HAP-1 (cell line): Measurements from ENCODE around the gene PDIA6.
"Not testable (repeated sequence)": the region's sequence is repeated elsewhere in the genome, so short reads cannot be mapped to it uniquely, and the experiment has no call there.

ENCODE experiments used
- DNase-seq, 2 experiments: peaks; one replicate each; pipeline ENCODE4 v3.0.0-alpha.2; 2016 to 2020; ENCODE audit warnings: low spot score in 2 of 2
- H3K27me3 ChIP-seq: fragments of 250-450 bp; sonication (Bioruptor Pico); 2 replicates; pipeline ENCODE4 v1.5.1; 2020; ENCODE audit warnings: low read depth, mild to moderate bottlenecking, moderate library complexity
- H3K36me3 ChIP-seq: fragments of 250-450 bp; sonication (Bioruptor Pico); replicated peaks from 2 replicates; pipeline ENCODE4 v1.5.1; 2020; ENCODE audit warnings: mild to moderate bottlenecking
- H3K4me1 ChIP-seq: fragments of 250-450 bp; sonication (Bioruptor Pico); 2 replicates; pipeline ENCODE4 v1.5.1; 2020; ENCODE audit warnings: mild to moderate bottlenecking
- H3K4me3 ChIP-seq: fragments of 250-450 bp; sonication (Bioruptor Pico); 2 replicates; pipeline ENCODE4 v1.5.1; 2020; ENCODE audit warnings: mild to moderate bottlenecking, moderate library complexity
- H3K9me3 ChIP-seq: fragments of 250-450 bp; sonication (Bioruptor Pico); 2 replicates; pipeline ENCODE4 v1.5.1; 2020; ENCODE audit warnings: mild to moderate bottlenecking, moderate library complexity
- in situ Hi-C: fragments of 300-500 bp; cut with MboI; formaldehyde crosslinking; loops from 3 replicates; pipeline ENCODE4 v1.14.3; 2020; ENCODE audit warnings: low sequenced_read_pairs, inconsistent platforms, mixed read lengths

The PDIA6 gene

DNA sequence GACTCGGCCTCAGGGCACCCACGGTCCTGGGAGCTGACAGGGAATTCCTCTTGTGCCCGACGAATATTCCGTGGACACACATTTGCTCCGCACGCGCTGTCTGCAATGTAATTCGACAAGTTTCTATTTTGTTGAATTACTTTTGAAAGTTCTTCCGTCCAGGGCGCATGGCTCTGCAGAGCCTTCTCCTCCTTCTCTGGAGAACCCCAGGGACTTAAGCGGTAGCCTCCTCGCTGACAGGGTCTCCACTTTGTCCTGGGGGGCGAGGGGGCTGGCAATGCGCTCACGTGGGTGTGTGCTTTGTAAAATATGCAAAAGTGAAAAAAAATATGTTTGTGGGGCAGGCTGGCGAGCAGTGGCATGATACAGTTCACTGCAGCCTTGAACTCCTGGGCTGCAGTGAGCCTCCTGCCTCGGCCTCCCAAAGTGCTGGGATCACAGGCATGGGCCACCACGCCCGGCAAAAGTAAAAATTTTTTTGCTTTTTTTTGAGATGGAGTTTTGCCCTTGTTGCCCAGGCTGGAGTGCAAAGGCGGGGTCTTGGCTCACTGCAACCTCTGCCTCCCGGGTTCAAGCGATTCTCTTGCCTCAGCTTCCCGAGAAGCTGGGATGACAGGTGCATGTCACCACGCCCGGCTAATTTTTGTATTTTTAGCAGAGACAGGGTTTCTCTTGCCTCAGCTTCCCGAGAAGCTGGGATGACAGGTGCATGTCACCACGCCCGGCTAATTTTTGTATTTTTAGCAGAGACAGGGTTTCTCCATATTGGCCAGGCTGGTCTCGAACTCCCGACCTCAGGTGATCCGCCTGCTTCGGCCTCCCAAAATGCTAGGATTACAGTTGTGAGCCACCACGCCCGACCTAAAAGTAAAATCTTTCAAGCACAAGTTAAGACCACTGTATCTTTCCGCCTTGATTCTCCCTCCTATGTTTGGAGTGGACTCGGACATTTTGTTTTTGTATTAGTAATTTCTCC lies 866 bp upstream of the PDIA6 start:
- DNase-seq, H3K36me3 ChIP-seq, H3K27me3 ChIP-seq, H3K9me3 ChIP-seq, in situ Hi-C loops: not testable (repeated sequence)
- Histone ChIP-seq H3K4me3 (peak overlapping the region; percentile 76), H3K4me1 (peaks cover 20% of the 10 kb centered on the region)

DNA sequence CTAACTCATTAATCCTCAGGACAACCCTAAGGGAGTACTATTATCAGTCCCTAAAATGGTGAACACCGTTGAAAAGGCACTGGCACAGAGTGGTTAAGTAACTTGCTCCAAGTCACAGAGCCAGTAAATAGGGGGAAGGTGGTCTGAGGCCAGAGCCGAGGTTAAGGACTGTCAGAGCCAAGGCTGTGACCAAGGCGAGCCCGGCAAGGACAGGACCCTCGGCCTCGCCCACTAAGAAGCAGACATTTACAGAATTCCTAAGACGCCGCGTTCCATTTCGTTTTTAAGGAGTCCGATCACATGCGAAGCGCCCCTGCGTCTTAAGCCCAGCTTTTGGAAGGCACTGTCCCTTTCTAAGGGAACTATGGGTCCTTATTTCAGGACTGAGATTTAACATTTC lies 1.1 kb downstream of the PDIA6 start:
- no peaks in the 10 kb centered on the region for H3K27me3 ChIP-seq
- peaks cover 23% of the 10 kb centered on the region for H3K36me3 ChIP-seq
- H3K4me3 ChIP-seq, result peak overlapping the region; percentile 76
- peak in 1 of 2 experiments; percentile 24 for DNase-seq
- peaks cover 20% of the 10 kb centered on the region for H3K4me1 ChIP-seq
- no peaks in the 10 kb centered on the region for H3K9me3 ChIP-seq
- in situ Hi-C loops, result no loop called here

DNA sequence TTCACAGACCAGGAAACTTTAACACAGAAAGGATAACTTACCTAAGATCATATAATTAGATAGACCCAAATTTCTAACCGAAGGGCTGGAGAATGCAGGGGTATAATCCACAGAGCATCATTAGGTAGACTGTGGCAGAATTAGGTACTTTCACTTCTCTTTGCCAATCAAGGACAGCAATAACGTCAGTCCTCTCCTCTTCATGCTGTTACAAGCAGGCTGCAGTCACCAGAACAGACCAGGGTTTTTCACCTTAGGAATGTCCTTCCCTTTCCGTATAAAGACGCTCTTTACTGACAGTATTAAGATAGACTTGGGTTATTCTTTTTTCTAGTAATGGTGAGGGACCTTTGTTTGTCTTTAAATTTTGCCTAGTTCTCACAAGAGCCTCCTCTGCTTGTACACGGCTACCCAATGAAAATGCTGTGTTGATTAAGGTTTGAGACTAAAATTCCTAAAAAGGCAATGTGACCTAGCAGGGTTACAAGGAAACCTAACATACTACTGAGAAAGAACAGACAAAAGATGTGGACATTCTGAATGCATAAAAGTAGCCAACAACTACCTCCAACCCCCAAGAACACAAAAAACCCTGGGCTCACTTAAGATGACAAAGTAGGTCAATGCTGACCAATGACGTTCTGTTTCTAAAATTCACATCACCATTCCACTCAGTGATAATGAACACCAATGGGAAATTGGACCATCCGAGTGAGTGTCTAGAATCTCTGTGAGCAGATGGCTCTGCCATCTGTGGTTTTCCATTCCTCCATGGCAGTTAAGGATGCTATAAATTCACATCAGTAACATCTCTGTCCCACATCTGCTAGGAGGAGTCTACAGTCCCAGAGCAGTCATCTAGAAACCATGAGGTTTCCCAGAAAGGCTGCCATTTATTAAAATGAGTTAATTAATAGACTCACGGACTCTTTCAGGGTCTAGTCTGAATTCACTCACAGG lies 2.1 kb downstream of the PDIA6 start:
- Histone ChIP-seq H3K36me3 (peaks cover 23% of the 10 kb centered on the region), H3K4me1 (peaks cover 20% of the 10 kb centered on the region)
- no peak for DNase-seq

DNA sequence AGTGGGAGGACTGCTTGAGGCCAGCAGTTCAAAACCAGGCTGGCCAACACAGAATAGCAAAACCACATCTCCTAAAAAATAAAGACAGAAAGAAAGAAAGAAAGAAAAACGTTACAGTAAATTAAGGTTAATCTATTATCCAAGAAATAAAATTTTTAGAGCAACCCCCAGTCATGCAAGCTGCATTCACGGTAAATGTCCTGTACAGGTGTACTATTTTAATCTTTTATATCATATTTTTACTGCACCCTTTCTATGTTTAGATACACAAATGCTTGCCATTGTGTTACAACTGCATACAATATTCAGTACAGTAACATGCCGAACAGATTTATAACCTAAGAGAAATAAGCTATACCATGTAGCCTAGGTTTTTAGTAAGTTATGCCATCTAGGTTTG lies 6.0 kb downstream of the PDIA6 start:
- Histone ChIP-seq H3K4me3 (no peak overlapping the region), H3K36me3 (peaks cover 36% of the 10 kb centered on the region), H3K4me1 (peaks cover 12% of the 10 kb centered on the region), H3K27me3 (no peaks in the 10 kb centered on the region), H3K9me3 (no peaks in the 10 kb centered on the region)
- in situ Hi-C loops, result no loop called here
- DNase-seq, result no peak

More for the DNA sequence above, 2.1 kb downstream of the PDIA6 start:
- H3K9me3 ChIP-seq, result no peaks in the 10 kb centered on the region
- H3K27me3 ChIP-seq, result no peaks in the 10 kb centered on the region
- H3K4me3 ChIP-seq, result peak overlapping the region; percentile 76
- in situ Hi-C loops, result no loop called here

DNA sequence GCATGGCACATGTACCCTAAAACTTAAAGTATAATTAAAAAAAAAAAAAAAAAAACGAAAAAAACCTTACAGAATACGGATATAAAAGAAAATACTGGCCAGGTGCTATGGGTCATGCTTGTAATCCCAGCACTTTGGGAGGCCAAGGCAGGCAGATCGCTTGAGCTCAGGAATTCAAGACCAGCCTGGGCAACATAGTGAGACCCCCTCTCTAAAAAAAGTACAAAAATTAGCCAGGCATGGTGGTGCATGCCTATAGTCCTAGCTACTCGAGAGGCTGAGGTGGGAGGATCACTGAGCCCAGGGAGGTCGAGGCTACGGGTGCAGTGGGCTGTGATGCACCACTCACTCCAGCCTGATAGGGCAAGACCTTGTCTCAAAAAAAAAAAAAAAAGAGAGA lies 6.6 kb downstream of the PDIA6 start:
- H3K36me3 ChIP-seq, result peaks cover 40% of the 10 kb centered on the region
- H3K9me3 ChIP-seq, DNase-seq, H3K4me3 ChIP-seq, H3K27me3 ChIP-seq, in situ Hi-C loops: not testable (repeated sequence)
- H3K4me1 ChIP-seq, result peaks cover 12% of the 10 kb centered on the region

DNA sequence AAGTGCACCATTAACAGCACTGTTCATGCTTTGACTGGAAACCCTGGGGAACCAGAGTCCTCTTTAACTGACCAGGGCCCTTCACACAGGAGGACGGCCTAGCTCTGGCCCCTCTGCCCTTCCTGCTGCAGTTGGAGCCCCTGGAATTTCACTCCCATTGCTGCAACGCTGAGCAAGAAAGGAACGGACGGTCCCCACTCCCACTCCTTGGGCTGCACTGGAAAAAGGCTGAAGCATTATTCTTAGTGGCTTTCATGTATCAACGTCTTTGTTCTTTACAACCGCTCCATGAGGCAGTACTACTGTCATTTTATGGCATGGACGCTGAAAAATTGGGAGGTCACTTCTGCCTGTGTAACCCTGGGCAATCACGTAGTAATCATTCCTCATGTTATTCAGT lies 9.9 kb downstream of the PDIA6 start:
- in situ Hi-C loops, result no loop called here
- DNase-seq, result no peak
- H3K4me3 ChIP-seq, result no peak overlapping the region
- H3K27me3 ChIP-seq, result no peaks in the 10 kb centered on the region
- H3K9me3 ChIP-seq, result no peaks in the 10 kb centered on the region
- peaks cover 48% of the 10 kb centered on the region for H3K36me3 ChIP-seq
- no peaks in the 10 kb centered on the region for H3K4me1 ChIP-seq

DNA sequence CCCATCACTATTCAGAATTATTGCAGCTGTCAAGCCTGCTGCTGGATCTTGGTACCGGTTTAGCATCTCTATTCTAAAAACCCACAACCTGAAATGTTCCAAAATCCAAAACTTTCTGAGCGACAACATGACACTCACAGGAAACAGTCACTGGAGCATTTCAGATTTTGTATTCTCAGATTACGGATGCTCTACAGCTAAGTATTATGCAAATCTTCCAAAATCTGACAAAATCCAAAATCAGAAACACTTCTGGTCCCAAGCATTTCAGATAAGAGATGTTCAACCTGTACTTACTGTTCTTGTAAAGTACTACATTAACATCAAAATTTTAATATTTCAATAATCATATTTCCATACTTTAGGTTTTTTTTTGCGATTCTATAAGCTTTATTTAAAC lies 12.4 kb downstream of the PDIA6 start:
- in situ Hi-C loops, result no loop called here
- Histone ChIP-seq H3K27me3 (no peaks in the 10 kb centered on the region), H3K4me3 (no peak overlapping the region), H3K36me3 (peaks cover 66% of the 10 kb centered on the region), H3K4me1 (no peaks in the 10 kb centered on the region), H3K9me3 (no peaks in the 10 kb centered on the region)
- DNase-seq, result no peak

DNA sequence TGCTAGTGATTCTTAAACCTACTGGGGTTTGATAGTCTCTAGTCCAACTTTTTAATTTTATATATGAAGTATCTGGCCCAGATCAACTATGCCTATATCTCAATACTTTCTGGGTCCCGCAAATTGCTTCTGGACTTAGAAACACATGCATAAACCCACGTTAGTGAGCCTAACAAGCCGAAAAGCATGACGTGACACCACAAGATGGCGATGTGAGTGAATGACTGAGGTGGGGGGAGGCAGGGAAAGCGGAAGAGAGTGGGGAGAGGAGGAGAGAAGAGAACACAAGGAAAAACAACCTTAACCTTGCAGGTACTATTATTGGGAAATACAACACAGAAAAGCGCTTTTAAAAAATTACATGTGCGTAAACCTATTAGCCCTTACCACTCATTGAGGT lies 13.8 kb downstream of the PDIA6 start:
- no peaks in the 10 kb centered on the region for H3K27me3 ChIP-seq

DNA sequence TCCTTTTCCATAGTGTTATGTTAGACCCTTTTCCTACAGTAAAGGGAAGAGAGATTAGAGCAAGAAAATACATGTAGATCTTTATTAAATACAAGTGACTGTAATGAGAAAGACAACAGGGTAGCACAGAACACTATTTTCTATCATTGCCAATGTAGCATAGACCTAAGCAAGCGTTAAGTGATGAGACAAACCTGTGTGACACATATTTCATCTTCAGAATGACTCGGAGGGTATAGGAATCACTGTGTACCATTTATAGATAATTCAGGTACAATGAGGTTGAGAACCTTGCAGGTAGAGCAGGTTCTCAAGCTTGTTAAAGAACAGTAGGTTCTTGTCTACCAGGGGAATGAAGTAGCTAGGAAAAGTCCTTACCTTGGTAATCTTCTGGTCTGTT lies 15.9 kb downstream of the PDIA6 start:
- in situ Hi-C loops, result no loop called here
- peaks cover 83% of the 10 kb centered on the region for H3K36me3 ChIP-seq

More for the DNA sequence above, 13.8 kb downstream of the PDIA6 start:
- DNase-seq, result no peak
- Histone ChIP-seq H3K4me1 (no peaks in the 10 kb centered on the region), H3K9me3 (no peaks in the 10 kb centered on the region), H3K36me3 (peaks cover 73% of the 10 kb centered on the region), H3K4me3 (no peak overlapping the region)
- in situ Hi-C loops, result no loop called here

DNA sequence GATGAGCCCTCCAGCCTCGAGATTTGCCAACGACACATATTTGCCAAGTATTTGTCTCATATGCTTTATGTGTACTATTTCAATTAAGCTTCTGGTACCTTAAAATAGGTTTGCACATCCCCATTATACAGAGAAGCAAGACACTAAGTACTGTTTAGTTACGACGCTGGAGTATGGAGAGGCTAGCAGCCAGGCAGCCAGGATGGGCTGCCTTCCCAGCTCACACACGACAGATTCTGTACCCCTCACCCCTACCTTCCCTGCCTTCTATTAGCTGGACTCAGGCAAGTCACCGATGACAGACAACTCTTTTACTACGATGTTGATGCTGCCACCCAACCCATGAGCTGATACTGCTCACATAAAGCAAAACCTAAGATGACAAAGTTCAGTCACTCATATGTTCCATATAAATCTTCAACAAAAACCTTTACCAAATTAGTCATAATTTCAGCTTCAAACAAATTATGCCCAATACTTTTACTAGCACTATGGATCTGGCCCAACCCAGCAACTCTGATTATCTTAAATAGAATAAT lies 17.0 kb downstream of the PDIA6 start:
- in situ Hi-C loops, result no loop called here
- Histone ChIP-seq H3K36me3 (peaks cover 85% of the 10 kb centered on the region), H3K4me3 (no peak overlapping the region), H3K27me3 (no peaks in the 10 kb centered on the region), H3K9me3 (no peaks in the 10 kb centered on the region), H3K4me1 (no peaks in the 10 kb centered on the region)
- no peak for DNase-seq

More for the DNA sequence above, 15.9 kb downstream of the PDIA6 start:
- Histone ChIP-seq H3K27me3 (no peaks in the 10 kb centered on the region), H3K4me3 (no peak overlapping the region), H3K9me3 (no peaks in the 10 kb centered on the region), H3K4me1 (no peaks in the 10 kb centered on the region)
- no peak for DNase-seq

DNA sequence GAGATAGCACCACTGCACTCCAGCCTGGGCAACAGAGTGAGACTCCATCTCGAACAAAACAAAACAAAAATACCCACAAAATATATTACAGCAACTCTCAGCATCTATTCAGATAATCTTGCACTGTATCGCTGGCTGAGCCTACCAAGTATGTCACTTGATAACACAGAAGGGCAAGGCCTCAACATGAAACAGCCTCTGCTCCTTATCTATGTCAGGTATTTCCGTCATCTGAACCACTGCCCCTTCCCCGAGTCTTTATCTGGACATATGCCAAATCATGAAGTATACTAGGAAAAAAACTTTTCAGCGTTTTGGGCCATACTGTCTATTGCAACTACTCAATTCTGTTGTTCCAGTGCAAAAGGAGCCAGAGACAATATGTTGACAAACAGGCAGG lies 17.7 kb downstream of the PDIA6 start:
- DNase-seq, result no peak
- Histone ChIP-seq H3K4me1 (no peaks in the 10 kb centered on the region), H3K36me3 (peaks cover 87% of the 10 kb centered on the region), H3K27me3 (no peaks in the 10 kb centered on the region), H3K4me3 (no peak overlapping the region), H3K9me3 (no peaks in the 10 kb centered on the region)
- in situ Hi-C loops, result no loop called here

DNA sequence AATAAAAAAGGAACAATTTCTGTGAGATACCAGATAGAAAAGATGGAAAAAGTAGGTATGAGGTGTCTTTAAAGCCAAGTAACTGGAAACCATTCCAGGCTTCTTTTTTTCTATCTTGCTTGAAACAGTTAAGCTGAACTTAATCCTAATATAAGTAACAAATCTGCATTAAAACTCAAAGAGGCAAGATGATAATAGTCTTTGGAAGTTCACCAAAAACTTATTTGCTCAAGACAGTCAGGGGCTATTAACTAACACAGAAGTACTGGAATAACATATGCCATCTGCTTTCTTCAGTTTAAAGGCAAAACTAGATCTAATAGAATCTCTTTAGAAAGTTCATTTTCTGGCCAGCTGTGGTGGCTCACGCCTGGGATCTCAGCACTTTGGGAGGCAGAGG lies 18.8 kb downstream of the PDIA6 start:
- Histone ChIP-seq H3K27me3 (no peaks in the 10 kb centered on the region), H3K9me3 (no peaks in the 10 kb centered on the region), H3K36me3 (peaks cover 90% of the 10 kb centered on the region), H3K4me3 (no peak overlapping the region), H3K4me1 (no peaks in the 10 kb centered on the region)
- DNase-seq, result no peak
- in situ Hi-C loops, result no loop called here

DNA sequence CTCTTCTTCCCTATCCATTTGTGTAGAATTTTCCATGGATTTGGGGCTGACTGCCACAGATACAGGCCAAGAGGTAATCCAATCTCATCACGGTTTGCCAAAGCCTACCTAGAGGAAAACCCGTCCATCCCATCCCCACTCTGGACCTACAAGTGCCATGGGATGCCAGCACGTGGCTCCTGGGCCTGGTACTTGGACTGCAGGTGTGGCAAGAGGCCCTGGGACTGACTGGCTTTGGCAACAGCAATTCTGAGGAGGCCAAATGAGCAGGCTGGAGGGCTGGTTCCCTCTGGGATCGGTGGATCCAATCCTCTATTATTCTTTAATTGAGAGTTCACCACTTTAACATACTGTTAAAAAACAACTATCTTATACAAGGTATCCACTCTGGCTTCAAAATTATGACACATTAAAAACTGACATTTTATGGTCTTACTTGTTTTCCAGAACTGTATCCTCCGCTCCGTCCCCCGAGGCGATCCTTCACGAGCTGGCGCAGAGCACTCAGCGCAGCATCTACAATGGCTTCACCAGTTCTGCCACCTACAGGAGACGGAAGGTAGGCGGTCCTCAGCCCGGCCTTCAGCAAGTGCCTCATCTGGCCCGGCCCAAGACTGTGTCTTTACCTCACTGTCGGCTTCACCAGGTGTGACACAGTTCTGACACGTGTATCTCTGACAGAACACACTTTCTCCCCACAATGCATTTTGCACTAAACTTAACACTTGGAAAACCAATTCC lies 19.8 kb downstream of the PDIA6 start:
- no peak overlapping the region for H3K4me3 ChIP-seq
- H3K36me3 ChIP-seq, result peaks cover 92% of the 10 kb centered on the region
- no peak for DNase-seq
- H3K9me3 ChIP-seq, result no peaks in the 10 kb centered on the region
- in situ Hi-C loops, result no loop called here
- no peaks in the 10 kb centered on the region for H3K4me1 ChIP-seq
- H3K27me3 ChIP-seq, result no peaks in the 10 kb centered on the region
